ENCODE measurements around the gene ZNF672. TPM values are rescaled to one million over a fixed set of nuclear protein-coding genes. Genes with fewer than 3 reads are reported as not detected.
"Not testable (repeated sequence)": the region's sequence is repeated elsewhere in the genome, so short reads cannot be mapped to it uniquely, and the experiment has no call there.

Gene ZNF672
- total and polyA plus RNA-seq, 4 donors, result 6.4 to 28.0 (median 20.1) TPM

GRCh38 chr1:248802454-248802853 is 35.6 kb upstream of the ZNF672 start:
- H3K4me1 ChIP-seq (ENCODE audit: control insufficient read depth in 4 of 4, insufficient read depth in 4 of 4, low read length in 3 of 4), result peaks cover 0 to 29% (median 18%) of the 10 kb centered on the region in 4 donors
- no peak for DNase-seq (ENCODE audit: low spot score)
- H3K4me3 ChIP-seq (ENCODE audit: low read depth in 1 of 3, low read length in 3 of 3), result no peak overlapping the region
- H3K9ac ChIP-seq (ENCODE audit: low read depth in 1 of 2, low read length in 2 of 2), result no peak overlapping the region
- WGBS, result 86% methylated on average over 6 of the region's 6 CpGs
- no peak overlapping the region for H3K27ac ChIP-seq (ENCODE audit: low read depth in 1 of 2, low read length in 2 of 2)
- H3K27me3 ChIP-seq (ENCODE audit: control insufficient read depth in 4 of 4, insufficient read depth in 4 of 4, low read length in 3 of 4), result no peaks in the 10 kb centered on the region
- H3K9me3 ChIP-seq (ENCODE audit: control insufficient read depth in 4 of 4, low read length in 3 of 4), result no peaks in the 10 kb centered on the region
- no peak for TF ChIP-seq NR2F2 (IDR thresholded peaks at IDR 0.05)
- TF ChIP-seq RXRA (IDR thresholded peaks at IDR 0.05), result no peak
- TF ChIP-seq MAX (IDR thresholded peaks at IDR 0.05), result no peak
- TF ChIP-seq YY1 (IDR thresholded peaks at IDR 0.05), result no peak
- no peak for TF ChIP-seq EGR1 (IDR thresholded peaks at IDR 0.05; ENCODE audit: low read depth in 2 of 2)
- no peaks in the 10 kb centered on the region for H3K36me3 ChIP-seq (ENCODE audit: control insufficient read depth in 4 of 4, insufficient read depth in 3 of 4, low read depth in 1 of 4, low read length in 3 of 4)

- not testable (repeated sequence) for H3K27me3 ChIP-seq (ENCODE audit: control insufficient read depth in 4 of 4, insufficient read depth in 4 of 4, low read length in 3 of 4); H3K27ac ChIP-seq (ENCODE audit: low read depth in 1 of 2, low read length in 2 of 2); H3K36me3 ChIP-seq (ENCODE audit: control insufficient read depth in 4 of 4, insufficient read depth in 3 of 4, low read depth in 1 of 4, low read length in 3 of 4); H3K9me3 ChIP-seq (ENCODE audit: control insufficient read depth in 4 of 4, low read length in 3 of 4); H3K4me3 ChIP-seq (ENCODE audit: low read depth in 1 of 3, low read length in 3 of 3); H3K9ac ChIP-seq (ENCODE audit: low read depth in 1 of 2, low read length in 2 of 2)
- DNase-seq (ENCODE audit: low spot score), result peak; percentile 10
- WGBS, result 88% methylated on average over 15 of the region's 15 CpGs
- peaks cover 0 to 30% (median 18%) of the 10 kb centered on the region in 4 donors for H3K4me1 ChIP-seq (ENCODE audit: control insufficient read depth in 4 of 4, insufficient read depth in 4 of 4, low read length in 3 of 4)
Measured at GRCh38 chr1:248803501-248803900, 34.5 kb upstream of the ZNF672 start.

GRCh38 chr1:248804771-248805681 is 33.0 kb upstream of the ZNF672 start:
- Histone ChIP-seq H3K9ac (ENCODE audit: low read depth in 1 of 2, low read length in 2 of 2) (no peak overlapping the region), H3K9me3 (ENCODE audit: control insufficient read depth in 4 of 4, low read length in 3 of 4) (no peaks in the 10 kb centered on the region), H3K4me3 (ENCODE audit: low read depth in 1 of 3, low read length in 3 of 3) (no peak overlapping the region), H3K4me1 (ENCODE audit: control insufficient read depth in 4 of 4, insufficient read depth in 4 of 4, low read length in 3 of 4) (peaks cover 0 to 30% (median 18%) of the 10 kb centered on the region in 4 donors), H3K27me3 (ENCODE audit: control insufficient read depth in 4 of 4, insufficient read depth in 4 of 4, low read length in 3 of 4) (no peaks in the 10 kb centered on the region), H3K36me3 (ENCODE audit: control insufficient read depth in 4 of 4, insufficient read depth in 3 of 4, low read depth in 1 of 4, low read length in 3 of 4) (no peaks in the 10 kb centered on the region), H3K27ac (ENCODE audit: low read depth in 1 of 2, low read length in 2 of 2) (peak overlapping the region in 1 of 2 donors; percentile 2)
- DNase-seq (ENCODE audit: low spot score), result peak; percentile 31
- TF ChIP-seq HNF4A (conservative IDR thresholded peaks at IDR 0.05) (peak in 1 of 2 donors; percentile 14), MAX (IDR thresholded peaks at IDR 0.05) (no peak)
- WGBS, result 45% methylated on average over 10 of the region's 10 CpGs

- peaks cover 0 to 31% (median 19%) of the 10 kb centered on the region in 4 donors for H3K4me1 ChIP-seq (ENCODE audit: control insufficient read depth in 4 of 4, insufficient read depth in 4 of 4, low read length in 3 of 4)
- H3K36me3 ChIP-seq (ENCODE audit: control insufficient read depth in 4 of 4, insufficient read depth in 3 of 4, low read depth in 1 of 4, low read length in 3 of 4), result no peaks in the 10 kb centered on the region
- H3K27ac ChIP-seq (ENCODE audit: low read depth in 1 of 2, low read length in 2 of 2), result peak overlapping the region in 1 of 2 donors; percentile 2
- no peaks in the 10 kb centered on the region for H3K27me3 ChIP-seq (ENCODE audit: control insufficient read depth in 4 of 4, insufficient read depth in 4 of 4, low read length in 3 of 4)
- WGBS, result 78% methylated on average over 1 of the region's 1 CpG
- TF ChIP-seq REST (IDR thresholded peaks at IDR 0.05), result no peak
- no peak for TF ChIP-seq FOXA2 (IDR thresholded peaks at IDR 0.05)
- TF ChIP-seq ZBTB33 (IDR thresholded peaks at IDR 0.05), result no peak
- no peak for TF ChIP-seq TAF1 (conservative IDR thresholded peaks at IDR 0.05)
- no peaks in the 10 kb centered on the region for H3K9me3 ChIP-seq (ENCODE audit: control insufficient read depth in 4 of 4, low read length in 3 of 4)
- DNase-seq (ENCODE audit: low spot score), result no peak
- no peak overlapping the region for H3K9ac ChIP-seq (ENCODE audit: low read depth in 1 of 2, low read length in 2 of 2)
- H3K4me3 ChIP-seq (ENCODE audit: low read depth in 1 of 3, low read length in 3 of 3), result no peak overlapping the region
Measured at GRCh38 chr1:248805876-248806275, 32.1 kb upstream of the ZNF672 start.

Data from liver (tissue), 9 donors.